ENCODE measurements around the gene MFSD12.

- TF ChIP-seq SP1 (IDR thresholded peaks at IDR 0.05; ENCODE audit: low read depth) (no peak), CTCF (IDR thresholded peaks at IDR 0.05 in 2 of 3, conservative IDR thresholded peaks at IDR 0.05 in 1 of 3; ENCODE audit: borderline replicate concordance in 1 of 3, insufficient read depth in 1 of 3, low read depth in 2 of 3, low read length in 2 of 3) (no peak), EZH2 (IDR thresholded peaks at IDR 0.05) (no peak), ZBTB33 (IDR thresholded peaks at IDR 0.05; ENCODE audit: extremely low read depth, insufficient replicate concordance, low read length) (no peak), ELF1 (IDR thresholded peaks at IDR 0.05; ENCODE audit: borderline replicate concordance, low read depth) (no peak), ZNF274 (IDR thresholded peaks at IDR 0.05; ENCODE audit: low read depth, low read length) (no peak), REST (IDR thresholded peaks at IDR 0.05; ENCODE audit: low read depth) (no peak), YY1 (IDR thresholded peaks at IDR 0.05; ENCODE audit: extremely low read depth, insufficient replicate concordance, low read depth, low read length) (no peak), SRF (IDR thresholded peaks at IDR 0.05; ENCODE audit: low read depth) (no peak), POLR2A (IDR thresholded peaks at IDR 0.05; ENCODE audit: borderline replicate concordance, extremely low read depth, insufficient read depth, insufficient read length) (no peak), RAD21 (IDR thresholded peaks at IDR 0.05; ENCODE audit: low read depth) (no peak)
Observed at GRCh38 chr19:3533033-3533432, 24.4 kb downstream of the MFSD12 start.
